GM12878 (cell line): ENCODE data around the gene WBP1L. TPM values are rescaled to one million over a fixed set of nuclear protein-coding genes. Genes with fewer than 3 reads are reported as not detected.
"Not testable (repeated sequence)": the region's sequence is repeated elsewhere in the genome, so short reads cannot be mapped to it uniquely, and the experiment has no call there.

Experiments
- ATAC-seq: fragments of 200-7000 bp; cut with Tn5 transposase; 3 replicates; pipeline ENCODE4 v1.9.1; 2020; ENCODE audit warnings: mild to moderate bottlenecking, moderate library complexity
- BruUV-seq: library from RNA; stranded (reverse); fragments of 400-500 nt; replicated peaks from 2 replicates; lab custom pipeline; 2021; lab: Mats Ljungman, UMichigan
- CTCF ChIA-PET: fragments of 300-600 bp; sonication (Branson Sonifier 250); formaldehyde crosslinking; extraction: SDS; loops from one replicate; lab custom pipeline; 2021; ENCODE audit warnings: inconsistent platforms; lab: Yijun Ruan, JAX
- POLR2A ChIA-PET: fragments of 350-600 bp; formaldehyde crosslinking; extraction: SDS; loops from one replicate; lab custom pipeline; 2021; ENCODE audit warnings: inconsistent platforms; lab: Charles Lee
- RAD21 ChIA-PET: fragments of 300-600 bp; sonication (Branson Sonifier 250); formaldehyde crosslinking; loops from one replicate; lab custom pipeline; 2023; ENCODE audit warnings: antibody characterized with exemption; ENCODE audit not compliant: unreplicated experiment; lab: Charles Lee
- SMC1A ChIA-PET: fragments of 300-600 bp; sonication (Branson Sonifier 250); formaldehyde crosslinking; loops from one replicate; lab custom pipeline; 2023; ENCODE audit not compliant: unreplicated experiment, uncharacterized antibody; lab: Charles Lee
- DNase-seq: peaks from one replicate; pipeline ENCODE4 v3.0.0-alpha.2; 2011; ENCODE audit warnings: low read depth, low spot score
- FAIRE-seq: peaks from 3 replicates; lab custom pipeline; 2011; peaks lifted over from hg19 to GRCh38; lab: Jason Lieb, UNC
- H2AFZ ChIP-seq: 2 replicates; pipeline ENCODE4 v1.6.0; 2011; ENCODE audit warnings: low read depth, low read length, control low read depth; ENCODE audit not compliant: control insufficient read depth
- H3K27ac ChIP-seq: 2 replicates; pipeline ENCODE4 v1.5.1; 2011; ENCODE audit warnings: control low read depth; ENCODE audit not compliant: control insufficient read depth, insufficient read depth
- H3K27me3 ChIP-seq, 2 experiments: replicated peaks in 1 of 2; 2 replicates each; pipeline versions ENCODE4 v1.6.0 to v1.6.1; 2011; ENCODE audit warnings: low read length in 1 of 2; ENCODE audit not compliant: control insufficient read depth in 2 of 2, insufficient read depth in 2 of 2
- H3K36me3 ChIP-seq, 2 experiments: 2 replicates each; pipeline ENCODE4 v1.5.1; 2011; ENCODE audit warnings: low read length in 1 of 2; ENCODE audit not compliant: control insufficient read depth in 2 of 2, insufficient read depth in 2 of 2
- H3K4me1 ChIP-seq: 2 replicates; pipeline ENCODE4 v1.6.1; 2011; ENCODE audit warnings: mild to moderate bottlenecking, low read length, moderate library complexity, mixed read lengths; ENCODE audit not compliant: control insufficient read depth, insufficient read depth
- H3K4me2 ChIP-seq: 2 replicates; pipeline ENCODE4 v1.6.0; 2011; ENCODE audit warnings: control low read depth; ENCODE audit not compliant: control insufficient read depth, insufficient read depth
- H3K4me3 ChIP-seq: fragments of 200-600 bp; sonication (generic); 2 replicates; pipeline ENCODE4 v1.5.1; 2016
- H3K79me2 ChIP-seq: 2 replicates; pipeline ENCODE4 v1.6.0; 2011; ENCODE audit warnings: low read length; ENCODE audit not compliant: control insufficient read depth, insufficient read depth
- H3K9ac ChIP-seq: 2 replicates; pipeline ENCODE4 v1.8.0; 2011; ENCODE audit warnings: low read length, control low read depth, mixed read lengths; ENCODE audit not compliant: control insufficient read depth, insufficient read depth
- H3K9me3 ChIP-seq: replicated peaks from 3 replicates; pipeline ENCODE4 v1.5.1; 2011; ENCODE audit warnings: mild to moderate bottlenecking, low read length; ENCODE audit not compliant: control insufficient read depth, insufficient read depth
- H4K20me1 ChIP-seq: 2 replicates; pipeline ENCODE4 v1.6.0; 2011; ENCODE audit not compliant: control insufficient read depth, insufficient read depth
- ESRRA ChIP-seq: IDR thresholded peaks from 2 replicates; pipeline ENCODE4 v1.6.1; 2012; ENCODE audit warnings: mild to moderate bottlenecking, low read length, improper control_type of control experiment
- WGBS: methylation state at CpG from one replicate; pipeline ENCODE4 v1.1.6; 2016; ENCODE audit warnings: low lambda C conversion rate; ENCODE audit not compliant: insufficient replicate concordance, insufficient coverage; ENCODE audit errors: missing lambda C conversion rate; 5-methylcytosine and 5-hydroxymethylcytosine counted together
- in situ Hi-C: fragments of 300-500 bp; cut with MboI; formaldehyde crosslinking; loops from 9 replicates; pipeline ENCODE4 v1.14.3; 2018; ENCODE audit warnings: mixed read lengths
- intact Hi-C: fragments of 100-400 bp; cut with micrococcal nuclease; formaldehyde crosslinking; loops from one replicate; pipeline ENCODE4 v1.14.2; 2022; ENCODE audit not compliant: unreplicated experiment
- polyA plus RNA-seq, 11 experiments: library from polyadenylated mRNA; depleted of rRNA in 4 of 11; unstranded in 6 of 11; stranded (reverse) in 5 of 11; fragments of >200 nt; fragmentation: Nextera tagmentation in 4 of 11; fragmentation: Illumina TruSeq in 1 of 11; extraction: Ambion mirVana in 4 of 11; extraction: Trizol in 1 of 11; gene quantifications; 1 replicate in 1 of 11; 2 replicates in 10 of 11; pipeline versions ENCODE4 v1.2.1 to v1.2.3, GENCODE V29; 2011 to 2016; ENCODE audit warnings: inconsistent platforms in 2 of 11, missing spikeins in 2 of 11, low read depth in 1 of 11
- total RNA-seq, 4 experiments: library from RNA; depleted of rRNA in 3 of 4; stranded (reverse); fragments of >200 nt in 3 of 4; fragmentation: Illumina TruSeq in 1 of 4; extraction: Trizol in 1 of 4; gene quantifications; 2 replicates each; pipeline versions ENCODE4 v1.2.1 to v1.2.3, GENCODE V29; 2013 to 2021

WBP1L gene
- total and polyA plus RNA-seq, 10 of the 15 experiments (the other 5 are each of a cell fraction or from before 2014, with no cell fraction given), result 3.7 to 18.8 (median 12.3) TPM

- Histone ChIP-seq H3K9me3 (peaks cover 3% of the 10 kb centered on the region; the same call in 2 of the 3 replicates), H3K79me2 (peaks cover 8% of the 10 kb centered on the region), H3K9ac (no peak overlapping the region), H2AFZ (no peak overlapping the region), H3K27ac (no peak overlapping the region), H3K27me3 (no peaks in the 10 kb centered on the region), H4K20me1 (no peaks in the 10 kb centered on the region), H3K4me2 (no peak overlapping the region; the same call in 1 of the 2 replicates), H3K4me1 (peaks cover 6% of the 10 kb centered on the region), H3K4me3 (no peak overlapping the region), H3K36me3 (no peaks in the 10 kb centered on the region)
- CTCF ChIA-PET, result no interaction called here
- TF ChIP-seq ESRRA, result no peak
- RAD21 ChIA-PET, result no interaction called here
- POLR2A ChIA-PET, result no interaction called here
- no peak for FAIRE-seq
- 95% methylated on average over 9 of the region's 9 CpGs for WGBS
- SMC1A ChIA-PET, result no interaction called here
- no peak for ATAC-seq
- no TSS peak for BruUV-seq
- in situ Hi-C loops (no loop called here), intact Hi-C loops (no loop called here)
- DNase-seq, result no peak
These were observed 14.6 kb downstream of the WBP1L start for GRCh38 chr10:102758240-102758932.

DNA sequence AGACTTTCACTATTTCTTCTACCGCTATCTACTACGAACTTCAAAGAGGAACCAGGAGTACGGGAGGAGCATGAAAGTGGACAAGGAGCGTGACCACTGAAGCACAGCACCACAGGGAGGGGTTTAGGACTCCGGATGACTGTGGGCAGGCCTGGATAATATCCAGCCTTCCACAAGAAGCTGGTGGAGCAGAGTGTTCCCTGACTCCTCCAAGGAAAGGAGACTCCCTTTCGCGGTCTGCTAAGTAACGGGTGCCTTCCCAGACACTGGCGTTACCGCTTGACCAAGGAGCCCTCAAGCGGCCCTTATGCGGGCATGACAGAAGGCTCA, 15.2 kb downstream of the WBP1L start:
- H3K27me3 ChIP-seq, FAIRE-seq, H3K4me2 ChIP-seq, H4K20me1 ChIP-seq, CTCF ChIA-PET, in situ Hi-C loops, BruUV-seq, H3K4me3 ChIP-seq, H3K4me1 ChIP-seq, H3K9ac ChIP-seq, SMC1A ChIA-PET, ATAC-seq, H3K9me3 ChIP-seq, DNase-seq, POLR2A ChIA-PET, RAD21 ChIA-PET, H2AFZ ChIP-seq, H3K79me2 ChIP-seq, H3K36me3 ChIP-seq, H3K27ac ChIP-seq, intact Hi-C loops: not testable (repeated sequence)
- 59% methylated on average over 7 of the region's 12 CpGs for WGBS
